HL-60/S4 treated with phorbol 12-myristate 13-acetate at 8.2 ng/mL for 4 days and 3 days (cell line): ENCODE data around the gene LCE6A.

ENCODE experiments used
- in situ Hi-C: fragments of 300-500 bp; cut with MboI; formaldehyde crosslinking; loops from 2 replicates; pipeline ENCODE4 v1.15.0; 2022; ENCODE audit warnings: low sequenced_read_pairs

Gene LCE6A, protein sequence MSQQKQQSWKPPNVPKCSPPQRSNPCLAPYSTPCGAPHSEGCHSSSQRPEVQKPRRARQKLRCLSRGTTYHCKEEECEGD

DNA sequence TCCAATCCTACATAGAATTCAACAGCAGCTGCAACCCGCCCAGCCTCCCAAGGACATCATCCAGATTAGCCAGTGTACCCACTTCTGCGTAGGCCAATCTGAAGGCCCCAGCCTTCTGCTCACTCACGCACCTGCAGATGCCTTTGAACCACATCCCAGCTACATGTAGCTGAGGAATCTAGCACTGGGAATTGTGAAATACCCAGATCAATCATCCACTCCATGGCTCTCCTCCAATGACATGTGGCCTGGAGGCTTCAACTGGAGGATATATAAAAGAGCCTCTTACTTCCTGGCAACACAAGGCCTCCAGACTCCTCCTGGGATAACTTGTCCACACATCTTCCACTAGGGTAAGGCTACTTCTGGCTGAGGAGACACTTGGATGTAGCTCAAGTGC, at the start of gene LCE6A:
TSS of gene LCE6A (plus strand) at position 301 of the 400 bp plus-strand sequence. CDS start 665 bp downstream, outside the sequence.
- in situ Hi-C loops = no loop called here

DNA sequence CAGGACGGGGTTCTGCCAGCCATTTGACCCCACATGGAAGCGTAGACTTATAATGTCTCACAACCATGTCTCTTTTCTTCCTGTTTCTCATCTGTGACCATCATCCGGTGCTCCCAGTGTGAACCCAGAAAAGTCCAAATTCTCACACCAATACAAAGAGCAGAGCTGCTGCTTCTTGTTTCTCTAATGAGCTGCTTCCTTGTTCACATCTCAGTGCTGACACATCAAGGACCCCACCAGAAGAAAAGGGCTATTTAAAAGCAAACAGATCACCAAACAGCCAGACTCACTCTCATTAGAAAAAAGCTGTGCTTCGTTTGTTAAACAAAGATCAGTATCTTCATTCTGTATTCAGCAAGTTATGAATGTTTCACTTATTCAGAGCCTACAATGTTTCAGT, 47.0 kb upstream of the LCE6A start:
- in situ Hi-C loops = no loop called here

DNA sequence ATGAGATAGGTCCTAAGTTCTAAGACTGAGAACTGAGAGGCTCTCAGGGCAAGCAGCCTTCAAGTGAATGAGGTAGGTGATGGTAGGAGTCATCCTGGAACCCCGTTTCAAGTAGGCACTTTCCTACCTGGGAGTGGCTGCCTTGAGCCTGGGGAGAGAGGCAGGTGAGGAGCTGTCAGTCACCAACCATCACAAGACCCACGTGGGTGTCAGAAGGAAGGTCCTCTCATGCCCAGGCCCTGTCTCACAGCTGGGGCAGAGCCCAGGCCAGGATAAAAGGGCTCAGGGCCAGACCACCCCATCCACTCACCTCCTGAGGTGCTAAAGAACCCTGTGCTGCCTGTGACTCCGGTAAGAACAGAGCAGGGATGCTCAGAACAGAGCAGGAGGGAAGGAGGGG, 46.2 kb upstream of the LCE6A start, which contains the start of gene LCE1D:
TSS of gene LCE1D (plus strand) at position 301 of the 400 bp plus-strand sequence. CDS start 1,074 bp downstream, outside the sequence.
- in situ Hi-C loops = no loop called here

DNA sequence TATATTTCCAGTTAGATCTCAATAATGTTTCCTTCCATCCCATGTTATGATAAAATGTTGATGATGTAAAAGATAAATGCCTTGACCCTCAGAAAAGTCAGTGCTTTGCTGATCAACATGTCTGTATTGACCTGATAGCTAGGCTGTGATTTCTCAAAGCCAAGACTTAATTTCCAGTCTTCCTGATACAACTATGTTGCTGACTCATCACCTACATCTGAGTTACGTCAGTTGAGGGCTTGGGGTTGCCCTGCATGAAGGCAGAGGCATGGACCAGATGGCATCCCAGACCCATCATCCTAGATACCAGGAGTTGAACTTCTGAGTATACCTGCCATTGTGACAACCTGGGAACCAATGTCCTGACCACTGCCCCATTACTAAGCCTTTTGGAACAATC, 41.3 kb upstream of the LCE6A start:
- in situ Hi-C loops = no loop called here

DNA sequence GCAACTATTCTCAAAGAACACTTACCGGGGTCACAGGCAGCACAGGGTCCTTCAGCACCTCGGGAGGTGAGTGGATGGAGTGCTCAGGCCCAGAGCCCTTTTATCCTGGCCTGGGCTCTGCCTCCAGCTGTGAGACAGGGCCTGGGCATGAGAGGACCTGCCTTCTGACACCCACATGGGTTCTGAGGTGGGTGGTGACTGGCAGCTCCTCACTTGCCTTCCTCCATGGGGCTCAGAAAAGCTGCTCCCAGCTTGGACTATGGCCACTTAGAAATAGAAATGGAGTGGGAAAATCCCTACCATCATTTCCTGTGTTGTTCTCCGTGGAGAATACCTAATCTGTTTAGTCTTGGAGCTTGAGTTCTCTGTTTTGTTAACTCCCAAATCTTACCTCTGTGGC, 36.1 kb upstream of the LCE6A start, which contains the start of gene LCE1C:
TSS of gene LCE1C (minus strand) at position 76 of the 400 bp plus-strand sequence. CDS start 1,173 bp downstream, outside the sequence.
- in situ Hi-C loops = no loop called here

DNA sequence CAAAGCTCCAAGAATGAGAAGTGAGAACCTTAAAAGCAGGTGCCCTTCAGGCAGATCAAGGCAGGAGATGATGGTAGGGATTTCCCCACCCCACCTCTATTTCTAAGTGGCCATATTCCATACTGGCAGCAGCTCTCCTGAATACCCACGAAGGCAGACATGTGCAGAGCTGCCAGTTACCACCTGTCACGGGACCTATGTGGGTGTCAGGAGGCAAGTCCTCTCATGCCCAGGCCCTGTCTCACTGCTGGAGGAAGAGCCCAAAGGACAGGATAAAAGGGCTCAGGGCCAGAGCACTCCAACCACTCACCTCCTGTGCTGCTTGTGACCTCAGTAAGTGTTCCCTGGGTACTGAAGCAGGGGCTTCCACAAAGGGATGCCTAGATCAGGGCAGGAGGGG, 31.6 kb upstream of the LCE6A start:
- in situ Hi-C loops = no loop called here

DNA sequence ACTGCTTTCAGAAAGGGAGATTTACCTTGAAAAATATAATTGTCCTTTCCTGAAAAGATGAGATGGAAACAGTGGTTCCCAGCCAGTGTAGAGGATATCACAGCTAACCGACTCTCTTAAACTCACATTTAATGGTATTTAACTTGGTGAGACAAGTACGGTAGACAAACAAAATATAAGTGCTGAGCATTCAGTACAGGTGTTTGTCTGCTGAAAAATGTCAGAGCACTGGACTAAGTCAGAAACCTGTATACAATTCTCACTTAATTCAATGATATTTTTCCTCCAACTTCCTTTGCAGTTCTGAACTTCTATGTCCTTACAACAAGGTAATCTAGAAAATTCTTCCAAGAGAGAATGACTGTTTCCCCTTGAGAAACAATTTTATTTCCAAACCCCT, 31.0 kb upstream of the LCE6A start, which contains the start of gene LCE1B:
TSS of gene LCE1B (plus strand) at position 301 of the 400 bp plus-strand sequence. CDS start 476 bp downstream, outside the sequence.
- in situ Hi-C loops = no loop called here

DNA sequence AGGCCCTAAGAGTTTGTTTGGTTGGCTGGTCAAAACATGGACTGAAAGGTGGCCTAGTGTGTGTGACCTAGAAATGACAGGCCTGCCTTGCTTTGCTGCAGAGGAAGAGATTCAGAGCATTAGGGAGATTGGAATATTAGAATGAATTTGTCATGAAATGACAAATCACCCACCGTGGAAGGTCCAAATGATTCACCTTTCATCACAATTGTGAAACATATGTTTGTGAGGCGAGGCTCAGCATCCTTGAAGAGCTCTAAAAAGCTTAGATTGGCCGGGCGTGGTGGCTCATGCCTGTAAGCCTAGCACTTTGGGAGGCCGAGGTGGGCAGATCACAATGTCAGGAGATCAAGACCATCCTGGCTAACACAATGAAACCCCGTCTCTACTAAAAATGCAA, 25.3 kb upstream of the LCE6A start:
- in situ Hi-C loops = no loop called here

DNA sequence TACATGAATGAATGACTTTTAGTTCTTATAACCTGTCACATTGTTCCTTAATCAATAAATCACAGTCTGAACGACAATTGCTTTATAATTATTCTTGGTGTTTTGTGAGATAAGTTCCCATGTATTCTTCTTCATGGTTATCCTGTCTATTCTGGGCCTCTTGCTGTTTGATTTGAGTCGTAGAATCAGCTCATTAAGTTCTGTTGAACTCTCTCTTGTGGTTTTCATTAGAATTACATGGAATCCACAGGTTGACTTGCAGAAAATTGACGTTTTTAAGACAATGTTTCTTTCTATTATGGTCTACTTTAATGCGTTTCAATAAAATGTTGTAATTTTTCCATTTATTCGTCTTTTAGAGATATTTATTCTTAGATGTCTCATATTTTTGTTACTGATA, 19.4 kb upstream of the LCE6A start:
- in situ Hi-C loops = no loop called here

DNA sequence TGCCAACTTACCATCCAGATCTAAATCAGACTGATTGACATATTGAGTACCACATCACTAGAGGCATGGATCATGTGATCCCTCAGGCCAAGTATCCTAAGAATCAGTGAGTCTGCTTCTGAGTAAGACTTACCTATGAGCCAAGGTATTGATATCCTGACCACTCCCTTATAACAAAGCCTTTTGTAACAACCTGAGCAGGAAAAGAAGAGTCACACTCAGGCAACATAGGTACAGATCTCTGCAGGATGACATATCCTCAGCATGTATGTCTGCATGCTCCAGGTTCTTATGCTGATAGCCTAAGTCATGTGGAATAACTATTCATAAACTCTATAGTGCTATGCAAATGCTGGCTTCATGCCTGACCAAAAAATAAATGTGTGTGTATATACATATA, 17.7 kb upstream of the LCE6A start:
- in situ Hi-C loops = no loop called here

DNA sequence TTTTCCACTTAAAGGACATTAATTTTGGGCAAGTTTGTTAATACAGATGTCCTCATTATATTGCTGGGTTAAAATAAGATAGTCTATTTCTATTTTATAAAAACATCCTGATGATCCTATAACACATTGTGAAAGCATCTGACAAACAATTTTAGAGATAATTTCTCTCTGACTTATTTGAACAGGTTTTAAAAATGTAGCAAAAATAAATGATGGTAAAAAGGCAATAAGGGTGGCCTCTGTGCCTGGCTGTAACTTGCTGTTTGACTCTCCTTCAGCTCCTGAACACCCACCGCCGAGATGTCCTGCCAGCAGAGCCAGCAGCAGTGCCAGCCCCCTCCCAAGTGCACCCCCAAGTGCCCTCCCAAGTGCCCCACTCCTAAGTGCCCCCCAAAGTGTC, 15.5 kb upstream of the LCE6A start, which contains the start of gene LCE1A:
TSS of gene LCE1A (plus strand) at position 301 of the 400 bp plus-strand sequence. CDS start at position 301, 0 bp downstream.
- in situ Hi-C loops = no loop called here

DNA sequence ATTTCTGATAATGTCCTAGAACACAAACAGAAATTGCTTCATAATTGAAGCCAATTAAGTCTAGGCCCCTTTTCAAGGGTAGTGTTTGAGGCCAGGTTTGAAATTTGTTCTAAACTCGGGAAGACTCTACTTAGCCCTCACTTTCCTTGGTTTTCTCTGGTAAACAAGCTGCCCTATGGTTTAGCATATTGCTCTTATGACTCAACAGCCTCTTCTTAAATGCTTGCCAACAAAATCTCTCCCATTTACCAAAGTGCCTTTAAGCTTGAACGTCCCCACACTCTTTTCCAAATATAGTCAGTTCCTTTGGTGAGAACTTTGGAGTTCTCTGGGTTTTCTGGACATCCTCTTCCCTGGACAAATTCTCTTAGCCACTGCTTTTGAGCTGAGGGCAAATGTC, 5.8 kb upstream of the LCE6A start:
- in situ Hi-C loops = no loop called here

DNA sequence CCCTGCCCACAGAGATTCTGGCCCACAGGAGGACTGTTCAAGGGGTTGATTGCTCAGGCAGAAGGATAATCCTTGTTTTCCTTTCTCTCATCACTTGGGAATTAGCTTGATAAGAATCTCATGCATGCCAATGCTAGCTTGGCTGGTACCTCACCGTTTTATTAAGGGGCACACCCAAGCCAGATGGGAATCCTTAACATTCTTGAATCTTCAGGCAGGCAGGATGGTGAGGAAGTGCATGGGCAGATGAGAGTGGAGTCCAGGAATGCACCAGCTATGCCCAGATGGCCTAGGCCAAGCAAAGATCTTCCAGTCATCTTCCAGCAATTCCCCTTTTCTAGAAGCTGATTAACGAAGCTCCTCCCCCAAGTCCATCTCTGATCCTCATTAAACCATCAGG, 13.0 kb downstream of the LCE6A start:
- in situ Hi-C loops = no loop called here

DNA sequence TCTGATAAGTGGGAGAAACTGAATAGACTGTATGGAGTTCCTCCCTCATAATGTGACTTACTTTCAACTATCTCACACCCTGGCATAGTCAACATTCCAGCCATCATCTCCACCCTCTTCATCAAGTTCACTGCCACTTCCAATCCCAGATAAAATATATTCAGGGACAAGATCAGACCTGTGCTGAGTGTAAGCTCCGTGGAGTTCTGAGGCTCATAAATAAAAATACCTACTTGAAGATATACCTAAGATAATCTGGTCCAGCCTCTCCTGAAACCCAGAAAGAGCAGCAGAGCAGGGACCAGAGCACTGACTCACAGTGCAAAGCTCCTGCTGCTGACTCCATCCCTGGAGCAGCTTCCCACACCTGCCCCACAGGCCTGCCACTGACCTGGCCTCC, 15.4 kb downstream of the LCE6A start:
- in situ Hi-C loops = no loop called here

DNA sequence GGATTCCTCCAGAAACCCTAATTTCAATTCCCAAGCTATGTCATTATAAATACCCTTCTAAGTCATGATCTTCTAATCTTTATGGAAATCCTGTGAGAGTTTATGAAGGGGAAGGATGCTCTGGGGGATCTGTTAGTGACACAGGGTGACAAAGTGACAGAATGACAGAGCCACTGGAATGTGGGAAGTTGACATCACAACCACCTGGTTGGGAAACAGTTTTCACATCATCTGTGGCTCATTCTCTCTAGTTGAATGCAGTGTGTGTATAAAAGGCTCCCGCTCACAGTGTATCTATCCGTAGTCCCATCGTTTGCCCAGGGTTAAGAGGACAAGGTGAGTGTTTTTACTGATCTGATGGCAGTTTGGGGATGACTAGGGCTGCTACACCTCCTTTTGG, 17.0 kb downstream of the LCE6A start, which contains the start of gene LCE7A:
TSS of gene LCE7A (plus strand) at position 301 of the 400 bp plus-strand sequence. CDS start 702 bp downstream, outside the sequence.
- in situ Hi-C loops = no loop called here

DNA sequence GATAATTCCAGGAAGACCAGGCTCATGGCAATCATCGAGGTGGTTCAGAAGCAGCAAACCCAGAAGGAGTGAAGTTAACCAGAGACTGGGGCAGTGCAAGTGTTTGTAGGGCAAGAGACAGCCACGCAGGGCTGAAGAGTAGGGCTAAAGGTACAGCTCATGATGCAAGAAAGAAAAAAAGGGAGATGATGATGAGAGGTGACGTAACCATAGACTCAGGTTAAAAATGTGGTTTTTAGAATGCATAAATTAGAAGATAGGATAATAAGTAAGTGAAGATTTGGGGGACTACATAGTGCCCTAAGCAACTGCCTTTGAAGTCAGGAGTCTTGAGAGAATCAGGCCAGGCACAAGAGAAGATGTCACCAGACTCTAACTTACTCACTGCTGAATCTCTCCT, 17.5 kb downstream of the LCE6A start:
- in situ Hi-C loops = no loop called here

DNA sequence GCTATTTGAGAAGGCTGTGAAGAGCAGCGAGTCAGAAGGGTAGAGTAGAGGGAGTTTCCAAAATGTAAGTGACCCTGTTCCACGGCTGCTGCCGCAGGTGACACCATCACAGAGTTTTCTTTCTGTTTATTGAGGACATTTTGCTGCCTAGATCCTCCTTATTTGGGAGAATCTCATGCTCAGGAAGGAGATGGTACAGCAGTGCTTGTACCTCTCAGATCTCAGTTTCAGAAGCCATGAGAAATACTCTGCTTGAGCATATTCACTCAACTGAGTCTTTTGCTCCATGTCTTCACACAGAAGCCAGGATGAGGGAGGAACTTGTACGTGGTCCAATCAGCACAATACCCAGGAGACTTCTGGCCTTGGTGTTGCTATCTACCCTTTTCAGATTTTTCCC, 18.7 kb downstream of the LCE6A start:
- in situ Hi-C loops = no loop called here

DNA sequence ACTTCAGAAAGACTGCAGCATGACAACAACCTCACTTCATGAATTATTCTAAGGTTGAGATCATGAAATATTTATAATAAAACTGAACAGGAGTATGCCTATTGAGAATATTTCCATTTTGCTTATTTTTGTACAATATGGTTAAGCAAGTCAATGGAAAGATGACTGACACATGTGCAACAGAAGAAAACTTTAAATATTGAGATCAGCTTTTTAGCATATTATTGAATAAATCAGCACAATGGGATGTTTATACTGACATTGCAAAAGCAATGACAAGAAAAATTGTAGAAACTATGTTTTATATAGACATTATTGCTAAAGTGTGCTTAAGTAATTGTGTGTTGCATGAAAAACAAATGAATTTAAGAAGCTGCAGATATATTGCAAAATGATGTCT, 21.8 kb downstream of the LCE6A start:
- in situ Hi-C loops = no loop called here

DNA sequence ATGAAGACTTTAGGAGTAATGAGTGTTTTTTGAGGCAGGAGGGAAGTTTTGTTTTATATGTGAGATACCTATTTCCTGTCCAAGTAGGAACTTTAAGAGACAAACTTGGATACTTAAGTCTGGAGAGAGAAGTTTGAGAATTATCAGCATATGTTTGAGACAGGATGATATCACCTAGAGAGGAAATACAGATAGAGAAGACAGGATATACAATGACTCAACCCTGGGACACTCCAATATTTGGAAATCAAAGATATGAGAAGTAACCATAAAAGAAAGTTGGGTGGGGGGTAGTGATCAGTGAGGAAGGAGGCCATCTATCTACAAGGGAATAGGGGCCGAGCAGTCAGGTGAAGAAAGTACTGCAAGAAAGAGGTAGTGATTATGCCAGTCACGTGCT, 23.7 kb downstream of the LCE6A start:
- in situ Hi-C loops = no loop called here

DNA sequence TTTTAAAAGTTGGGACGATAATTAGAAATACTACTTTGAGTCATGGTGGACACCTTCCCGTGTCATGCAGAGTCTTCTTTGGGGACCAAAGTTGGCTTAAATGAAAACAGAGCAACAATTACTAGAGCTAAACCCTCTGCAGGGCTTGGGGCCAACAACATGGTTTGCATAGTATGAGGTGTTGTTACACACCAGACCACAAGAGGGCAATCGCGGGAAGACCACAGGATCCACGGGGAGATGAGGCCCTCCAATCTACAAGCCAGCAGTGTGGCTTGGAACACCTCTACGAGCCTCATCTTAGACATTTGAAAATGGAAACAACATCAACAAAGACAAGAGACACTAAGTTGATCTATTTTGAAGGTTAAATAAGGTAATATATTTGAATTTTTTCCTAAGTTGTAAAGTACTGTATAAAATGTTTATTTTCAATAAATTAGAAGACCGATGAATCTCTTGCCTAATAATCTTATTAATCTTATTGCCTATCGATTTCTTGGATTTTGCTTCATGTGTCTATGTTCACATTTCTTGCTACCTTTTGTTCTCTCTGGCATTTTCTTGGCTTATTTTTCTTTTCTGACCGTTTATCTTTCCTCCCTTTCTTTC, 27.3 kb downstream of the LCE6A start:
- in situ Hi-C loops = no loop called here

DNA sequence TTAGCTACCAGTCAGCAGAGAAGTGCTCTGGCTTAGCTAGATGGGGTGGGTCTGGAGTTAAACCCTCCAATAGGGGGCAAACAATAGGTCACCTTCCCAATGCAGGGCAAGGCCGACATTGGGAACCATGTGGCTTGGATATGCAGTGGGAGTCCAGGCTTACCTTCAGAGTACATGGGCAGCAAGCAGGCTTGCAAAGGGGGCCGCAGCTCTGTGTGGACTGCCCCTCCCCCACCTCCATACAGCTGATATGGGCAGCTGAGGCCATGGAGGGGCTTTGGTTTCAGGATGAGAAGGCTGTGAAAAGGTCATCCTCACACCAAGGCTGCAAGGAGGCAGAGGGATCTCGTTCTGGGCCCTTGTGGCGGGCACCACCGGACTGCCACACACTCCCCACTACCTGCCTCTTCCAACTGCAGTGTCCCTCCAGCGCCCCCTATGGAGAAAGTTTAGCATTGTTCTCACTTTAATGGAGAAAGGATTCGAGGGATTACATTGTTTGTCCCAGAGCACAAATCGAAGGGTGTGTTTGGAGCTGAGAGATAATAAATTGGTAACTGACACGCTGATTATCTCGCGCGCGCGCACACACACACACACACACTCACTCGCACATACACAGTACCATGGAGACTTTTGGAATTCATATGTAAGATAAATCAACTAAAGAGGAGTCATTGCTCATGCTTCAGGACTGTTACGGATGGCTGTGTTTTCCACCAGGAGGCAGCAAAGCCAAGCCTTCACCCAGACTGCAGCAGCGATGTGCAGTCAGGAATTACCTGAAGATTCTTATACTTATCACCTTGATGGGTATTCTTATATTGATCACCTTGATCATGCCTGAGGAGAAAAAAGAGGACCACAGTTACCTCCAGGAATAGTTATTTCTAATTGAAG, 28.4 kb downstream of the LCE6A start:
- in situ Hi-C loops = no loop called here

DNA sequence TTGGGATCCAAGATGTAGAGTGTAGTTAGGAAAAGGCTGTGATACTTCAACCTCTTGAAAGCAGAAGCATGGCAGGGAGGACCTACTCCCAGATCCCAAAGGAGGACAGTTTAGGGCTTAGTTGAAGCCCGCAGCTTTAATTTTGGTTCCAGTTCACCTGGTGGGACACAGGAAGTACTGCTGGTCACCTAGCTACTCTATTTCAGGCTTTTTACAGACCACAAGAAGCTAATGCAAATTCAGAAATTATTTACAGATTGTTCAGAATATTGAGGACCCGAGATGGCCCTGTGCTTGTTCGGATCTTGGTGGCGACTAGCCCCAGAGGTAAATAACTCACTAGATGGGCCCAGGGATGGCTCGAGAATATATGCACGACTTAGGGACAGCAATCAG, 29.1 kb downstream of the LCE6A start:
- in situ Hi-C loops = no loop called here
